Panc1 (cell line): ENCODE results near the gene KRT73.

Experiments used
- POLR2AphosphoS5 ChIP-seq: IDR thresholded peaks from 2 replicates; pipeline ENCODE4 v1.6.1; 2012; ENCODE audit warnings: mild to moderate bottlenecking, low read depth, low read length, moderate library complexity
- SIN3A ChIP-seq: IDR thresholded peaks from 2 replicates; pipeline ENCODE4 v1.6.1; 2012; ENCODE audit warnings: low read depth, mild to moderate bottlenecking, low read length, moderate library complexity, borderline replicate concordance; ENCODE audit not compliant: insufficient read depth
- TF ChIP-seq, protein P1 (sequence below): fragments of 450-650 bp; IDR thresholded peaks from 2 replicates; pipeline ENCODE4 v1.5.1; 2017; ENCODE audit warnings: mild to moderate bottlenecking
- TF ChIP-seq, protein P2 (sequence below), 2 experiments: IDR thresholded peaks; 2 replicates each; pipeline ENCODE4 v1.6.1; 2011 to 2012; ENCODE audit warnings: low read depth in 2 of 2, control low read depth in 1 of 2, low read length in 1 of 2, mild to moderate bottlenecking in 1 of 2, moderate library complexity in 1 of 2; ENCODE audit not compliant: insufficient read depth in 1 of 2

DNA sequence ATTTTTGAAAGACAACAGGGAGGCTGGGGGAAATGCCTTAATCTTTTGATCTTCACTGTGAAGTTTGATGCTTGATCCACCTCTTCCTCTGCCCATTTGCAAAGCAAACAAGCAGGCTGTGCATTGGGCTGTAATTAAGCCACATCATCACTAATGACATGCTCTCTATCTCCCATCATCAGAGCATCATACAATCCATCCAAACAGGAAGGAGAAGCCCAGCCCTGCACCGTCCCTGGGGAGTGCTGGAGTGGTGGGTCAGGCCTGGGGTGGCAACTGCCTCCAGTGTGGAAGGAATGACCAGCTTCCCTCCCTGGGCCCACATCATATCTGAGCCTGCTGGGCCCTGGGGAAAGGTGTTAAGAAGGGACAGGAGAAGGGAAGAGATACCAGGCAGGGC lies 37.9 kb downstream of the KRT73 start:
- TF ChIP-seq POLR2AphosphoS5 (no peak), SIN3A (no peak)
- TF ChIP-seq, protein P1, sequence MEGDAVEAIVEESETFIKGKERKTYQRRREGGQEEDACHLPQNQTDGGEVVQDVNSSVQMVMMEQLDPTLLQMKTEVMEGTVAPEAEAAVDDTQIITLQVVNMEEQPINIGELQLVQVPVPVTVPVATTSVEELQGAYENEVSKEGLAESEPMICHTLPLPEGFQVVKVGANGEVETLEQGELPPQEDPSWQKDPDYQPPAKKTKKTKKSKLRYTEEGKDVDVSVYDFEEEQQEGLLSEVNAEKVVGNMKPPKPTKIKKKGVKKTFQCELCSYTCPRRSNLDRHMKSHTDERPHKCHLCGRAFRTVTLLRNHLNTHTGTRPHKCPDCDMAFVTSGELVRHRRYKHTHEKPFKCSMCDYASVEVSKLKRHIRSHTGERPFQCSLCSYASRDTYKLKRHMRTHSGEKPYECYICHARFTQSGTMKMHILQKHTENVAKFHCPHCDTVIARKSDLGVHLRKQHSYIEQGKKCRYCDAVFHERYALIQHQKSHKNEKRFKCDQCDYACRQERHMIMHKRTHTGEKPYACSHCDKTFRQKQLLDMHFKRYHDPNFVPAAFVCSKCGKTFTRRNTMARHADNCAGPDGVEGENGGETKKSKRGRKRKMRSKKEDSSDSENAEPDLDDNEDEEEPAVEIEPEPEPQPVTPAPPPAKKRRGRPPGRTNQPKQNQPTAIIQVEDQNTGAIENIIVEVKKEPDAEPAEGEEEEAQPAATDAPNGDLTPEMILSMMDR = no peak
- TF ChIP-seq, protein P2, sequence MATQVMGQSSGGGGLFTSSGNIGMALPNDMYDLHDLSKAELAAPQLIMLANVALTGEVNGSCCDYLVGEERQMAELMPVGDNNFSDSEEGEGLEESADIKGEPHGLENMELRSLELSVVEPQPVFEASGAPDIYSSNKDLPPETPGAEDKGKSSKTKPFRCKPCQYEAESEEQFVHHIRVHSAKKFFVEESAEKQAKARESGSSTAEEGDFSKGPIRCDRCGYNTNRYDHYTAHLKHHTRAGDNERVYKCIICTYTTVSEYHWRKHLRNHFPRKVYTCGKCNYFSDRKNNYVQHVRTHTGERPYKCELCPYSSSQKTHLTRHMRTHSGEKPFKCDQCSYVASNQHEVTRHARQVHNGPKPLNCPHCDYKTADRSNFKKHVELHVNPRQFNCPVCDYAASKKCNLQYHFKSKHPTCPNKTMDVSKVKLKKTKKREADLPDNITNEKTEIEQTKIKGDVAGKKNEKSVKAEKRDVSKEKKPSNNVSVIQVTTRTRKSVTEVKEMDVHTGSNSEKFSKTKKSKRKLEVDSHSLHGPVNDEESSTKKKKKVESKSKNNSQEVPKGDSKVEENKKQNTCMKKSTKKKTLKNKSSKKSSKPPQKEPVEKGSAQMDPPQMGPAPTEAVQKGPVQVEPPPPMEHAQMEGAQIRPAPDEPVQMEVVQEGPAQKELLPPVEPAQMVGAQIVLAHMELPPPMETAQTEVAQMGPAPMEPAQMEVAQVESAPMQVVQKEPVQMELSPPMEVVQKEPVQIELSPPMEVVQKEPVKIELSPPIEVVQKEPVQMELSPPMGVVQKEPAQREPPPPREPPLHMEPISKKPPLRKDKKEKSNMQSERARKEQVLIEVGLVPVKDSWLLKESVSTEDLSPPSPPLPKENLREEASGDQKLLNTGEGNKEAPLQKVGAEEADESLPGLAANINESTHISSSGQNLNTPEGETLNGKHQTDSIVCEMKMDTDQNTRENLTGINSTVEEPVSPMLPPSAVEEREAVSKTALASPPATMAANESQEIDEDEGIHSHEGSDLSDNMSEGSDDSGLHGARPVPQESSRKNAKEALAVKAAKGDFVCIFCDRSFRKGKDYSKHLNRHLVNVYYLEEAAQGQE (IDR thresholded peaks at IDR 0.05; ENCODE audit: insufficient read depth in 1 of 2, low read depth in 2 of 2, low read length in 1 of 2) = no peak
